Mucosa of gallbladder (tissue), 1 donor: ENCODE data around the gene BNIP5. TPM values are rescaled to one million over a fixed set of nuclear protein-coding genes. Genes with fewer than 3 reads are reported as not detected.
"Not testable (repeated sequence)": the region's sequence is repeated elsewhere in the genome, so short reads cannot be mapped to it uniquely, and the experiment has no call there.

Source experiments
- DNase-seq: peaks from one replicate; pipeline ENCODE4 v3.0.0-alpha.2; 2020; ENCODE audit warnings: low spot score
- total RNA-seq: library from RNA; stranded (reverse); gene quantifications from one replicate; pipeline ENCODE4 v1.2.1, GENCODE V29; 2021
- donor health status: DM: no; HTN: no; CAD: no.

Gene BNIP5
- total RNA-seq, 1 donor from 2014 or later: 7.4 TPM

GRCh38 chr6:36364669-36365479 is 28.2 kb upstream of the BNIP5 start:
- no peak for DNase-seq

GRCh38 chr6:36364061-36364635 is 27.5 kb upstream of the BNIP5 start:
- DNase-seq: not testable (repeated sequence)

GRCh38 chr6:36363371-36363752 is 26.7 kb upstream of the BNIP5 start:
- DNase-seq: not testable (repeated sequence)

GRCh38 chr6:36362551-36363370 is 26.1 kb upstream of the BNIP5 start:
- DNase-seq: no peak

GRCh38 chr6:36361071-36361470 is 24.4 kb upstream of the BNIP5 start:
- no peak for DNase-seq

- DNase-seq: peak; percentile 82
Measured at GRCh38 chr6:36360241-36361054, 23.8 kb upstream of the BNIP5 start.

GRCh38 chr6:36358226-36358915 is 21.7 kb upstream of the BNIP5 start:
- no peak for DNase-seq

GRCh38 chr6:36357872-36358225 is 21.2 kb upstream of the BNIP5 start:
- DNase-seq: peak; percentile 41

- no peak for DNase-seq
Measured at GRCh38 chr6:36355819-36356218, 19.1 kb upstream of the BNIP5 start.

GRCh38 chr6:36353411-36353915 is 16.8 kb upstream of the BNIP5 start:
- DNase-seq: no peak

GRCh38 chr6:36352477-36353157 is 15.9 kb upstream of the BNIP5 start:
- no peak for DNase-seq

- DNase-seq: peak; percentile 40
Measured at GRCh38 chr6:36350681-36351571, 14.2 kb upstream of the BNIP5 start.

- DNase-seq: no peak
Measured at GRCh38 chr6:36350082-36350481, 13.4 kb upstream of the BNIP5 start.

GRCh38 chr6:36349240-36349639 is 12.6 kb upstream of the BNIP5 start:
- DNase-seq: peak; percentile 83

GRCh38 chr6:36347621-36348020 is 10.9 kb upstream of the BNIP5 start:
- DNase-seq: no peak

- no peak for DNase-seq
Measured at GRCh38 chr6:36346486-36347273, 10.0 kb upstream of the BNIP5 start.

- no peak for DNase-seq
Measured at GRCh38 chr6:36345681-36346466, 9.2 kb upstream of the BNIP5 start.
